Measurements from ENCODE around the gene XRCC4. TPM values are rescaled to one million over a fixed set of nuclear protein-coding genes. Genes with fewer than 3 reads are reported as not detected.
"Not testable (repeated sequence)": the region's sequence is repeated elsewhere in the genome, so short reads cannot be mapped to it uniquely, and the experiment has no call there.

Gene XRCC4
- total RNA-seq, 1 donor from 2014 or later, result 26.5 TPM

DNA sequence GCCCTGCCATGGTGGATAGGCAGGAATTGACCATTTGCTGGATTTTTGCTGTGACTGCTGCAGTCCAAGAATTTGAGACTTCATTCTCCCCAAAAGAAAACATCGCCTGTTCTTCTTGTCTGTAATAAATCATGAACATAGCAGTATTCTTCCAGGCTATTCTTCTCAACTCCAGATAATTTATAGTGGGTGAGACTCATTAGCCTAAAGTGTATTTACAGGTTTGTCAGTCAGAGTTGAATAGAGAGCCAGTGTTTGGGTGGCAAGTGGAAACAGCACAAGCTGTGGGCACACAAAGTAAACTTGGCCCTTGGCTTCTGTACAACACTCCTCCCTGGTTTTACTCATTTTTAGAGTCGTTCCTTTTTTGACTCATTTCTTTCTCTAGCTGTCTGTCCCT is 266.0 kb downstream of the XRCC4 start:
- no peak for DNase-seq (ENCODE audit: low read depth)

DNA sequence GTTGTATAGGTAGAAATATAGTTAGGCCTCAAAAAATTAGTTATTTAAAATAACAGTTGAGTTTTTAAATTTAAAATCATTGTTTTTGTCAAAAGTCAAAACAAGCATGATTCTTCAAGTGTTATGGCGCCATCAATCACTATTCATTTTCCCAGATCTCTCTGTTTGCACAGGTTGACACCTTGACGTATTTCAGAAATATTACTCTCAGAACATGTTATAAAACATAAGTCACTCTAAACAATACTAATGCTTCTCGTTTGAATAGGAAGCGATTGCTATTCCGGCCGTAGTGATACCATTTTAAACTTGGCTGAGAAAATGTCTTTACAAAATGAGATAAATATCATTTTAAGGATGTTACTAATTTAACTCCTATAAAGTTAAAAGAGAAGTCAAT is 268.1 kb downstream of the XRCC4 start:
- DNase-seq (ENCODE audit: low read depth), result no peak

GRCh38 chr5:83348281-83348780 is 271.0 kb downstream of the XRCC4 start:
- no peak for DNase-seq (ENCODE audit: low read depth)

- DNase-seq (ENCODE audit: low read depth), result no peak
Measured at GRCh38 chr5:83353231-83353630, 275.9 kb downstream of the XRCC4 start.

- no peak for DNase-seq (ENCODE audit: low read depth)
Measured at GRCh38 chr5:83353774-83354173, 276.4 kb downstream of the XRCC4 start.

- no peak for DNase-seq (ENCODE audit: low read depth)
Measured at GRCh38 chr5:83354958-83355357, 277.6 kb downstream of the XRCC4 start.

DNA sequence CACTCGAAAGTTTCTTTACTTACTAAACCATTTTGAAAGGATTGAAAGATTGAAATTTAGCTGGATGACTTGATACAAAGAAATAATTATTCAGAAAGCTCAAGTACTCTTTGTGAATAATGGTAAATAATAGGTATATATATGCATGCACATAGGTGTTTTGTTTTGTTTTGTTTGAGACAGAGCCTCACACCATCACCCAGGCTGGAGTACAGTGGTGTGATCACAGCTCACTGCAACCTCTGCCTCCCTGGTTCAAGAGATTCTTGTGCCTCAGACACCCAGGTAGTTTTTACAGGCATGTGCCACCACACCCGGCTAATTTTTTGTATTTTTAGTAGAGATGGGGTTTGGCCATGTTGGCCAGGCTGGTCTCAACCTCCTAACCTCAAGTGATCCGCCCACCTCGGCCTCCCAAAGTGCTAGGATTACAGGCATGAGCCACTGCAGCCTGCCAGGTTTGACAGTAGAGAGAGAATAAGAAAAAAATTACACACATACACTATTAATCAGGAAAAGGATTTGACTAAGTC is 278.2 kb downstream of the XRCC4 start:
- DNase-seq (ENCODE audit: low read depth), result not testable (repeated sequence)

- no peak for DNase-seq (ENCODE audit: low read depth)
Measured at GRCh38 chr5:83357621-83358231, 280.4 kb downstream of the XRCC4 start.

- no peak for DNase-seq (ENCODE audit: low read depth)
Measured at GRCh38 chr5:83360573-83360972, 283.2 kb downstream of the XRCC4 start.

DNA sequence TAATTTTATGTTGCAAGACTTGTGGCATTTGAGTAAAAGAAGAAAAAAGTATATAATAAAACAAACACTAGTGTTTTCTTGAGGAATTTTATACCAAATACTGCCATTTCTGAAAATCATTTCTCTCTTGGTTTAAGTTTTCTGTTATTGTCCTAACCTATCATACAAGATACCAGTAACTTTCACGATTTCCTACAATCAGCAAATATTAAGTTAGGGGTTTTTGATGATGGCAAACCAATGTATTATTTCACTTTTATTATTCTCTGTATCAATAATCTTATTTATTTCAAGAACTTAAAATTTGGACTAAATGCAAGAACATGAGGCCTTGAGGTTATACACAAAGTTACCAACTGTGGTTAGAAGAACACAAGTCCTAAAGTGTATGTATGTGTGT is 285.2 kb downstream of the XRCC4 start:
- no peak for DNase-seq (ENCODE audit: low read depth)

GRCh38 chr5:83363111-83363885 is 286.0 kb downstream of the XRCC4 start:
- no peak for DNase-seq (ENCODE audit: low read depth)

DNA sequence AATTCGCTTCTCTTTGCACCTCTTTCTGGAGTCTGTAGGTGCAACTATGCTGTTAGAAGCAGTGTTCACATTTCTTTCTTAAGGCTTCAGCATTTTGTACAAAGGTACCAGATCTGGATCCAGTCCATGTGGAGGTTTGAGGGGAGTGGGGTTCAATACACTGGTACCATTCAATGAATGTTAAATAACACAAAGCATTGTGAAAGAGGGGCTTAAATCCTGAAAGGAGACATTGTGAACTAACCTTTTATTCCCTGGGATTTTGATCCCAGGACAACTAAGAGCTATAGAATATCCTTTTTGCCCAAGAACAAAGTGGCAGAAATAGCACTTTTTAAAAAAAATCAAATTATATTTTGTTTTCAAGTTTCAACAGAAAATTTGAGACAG is 286.5 kb downstream of the XRCC4 start:
- DNase-seq (ENCODE audit: low read depth), result no peak

DNA sequence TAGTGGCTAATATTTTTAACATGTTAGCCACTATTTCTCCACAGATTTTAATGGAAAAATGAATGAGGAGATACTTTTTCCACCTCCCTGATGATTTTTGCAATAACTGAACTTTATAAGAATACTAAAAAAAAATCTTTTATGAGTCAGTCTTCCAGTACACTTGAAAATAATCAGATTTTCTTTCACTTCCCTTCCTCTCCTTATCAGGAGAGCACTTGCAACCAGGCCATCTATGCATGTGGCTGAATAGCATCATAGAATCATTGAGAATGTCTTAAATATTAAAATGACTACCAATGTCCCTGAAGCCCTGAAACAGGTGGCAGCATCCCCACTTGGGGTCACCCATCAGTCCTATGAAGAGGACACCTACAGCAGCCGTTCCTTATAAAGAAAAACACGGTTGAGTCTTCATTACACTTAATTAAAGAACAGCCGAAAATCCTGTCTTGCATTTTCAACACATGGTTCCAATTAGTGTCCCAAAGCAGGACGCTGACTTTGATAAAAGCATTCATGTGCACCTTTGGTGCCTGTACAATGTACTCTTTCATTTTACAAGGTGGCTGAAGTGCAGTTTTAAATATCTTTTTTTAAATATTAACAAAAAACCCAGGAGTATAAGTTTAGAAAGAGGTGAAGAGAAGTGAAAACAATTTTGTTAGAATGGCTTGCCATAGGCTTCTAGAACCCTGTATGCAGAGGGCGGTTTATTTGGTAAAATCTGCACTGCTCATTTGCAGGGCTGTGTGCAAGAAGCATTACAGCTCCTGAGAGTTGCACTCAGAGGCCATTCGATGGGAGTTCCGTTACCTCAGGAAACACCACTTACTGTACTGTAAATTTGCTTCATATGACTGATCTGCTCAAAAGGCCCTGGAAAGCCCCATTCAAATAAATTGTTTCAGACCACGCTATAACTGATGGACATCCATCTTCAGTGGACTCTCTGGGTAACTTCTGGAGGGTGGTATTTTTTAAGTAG is 287.3 kb downstream of the XRCC4 start:
- DNase-seq (ENCODE audit: low read depth), result no peak

GRCh38 chr5:83368319-83368718 is 291.0 kb downstream of the XRCC4 start:
- DNase-seq (ENCODE audit: low read depth), result peak; percentile 90

DNA sequence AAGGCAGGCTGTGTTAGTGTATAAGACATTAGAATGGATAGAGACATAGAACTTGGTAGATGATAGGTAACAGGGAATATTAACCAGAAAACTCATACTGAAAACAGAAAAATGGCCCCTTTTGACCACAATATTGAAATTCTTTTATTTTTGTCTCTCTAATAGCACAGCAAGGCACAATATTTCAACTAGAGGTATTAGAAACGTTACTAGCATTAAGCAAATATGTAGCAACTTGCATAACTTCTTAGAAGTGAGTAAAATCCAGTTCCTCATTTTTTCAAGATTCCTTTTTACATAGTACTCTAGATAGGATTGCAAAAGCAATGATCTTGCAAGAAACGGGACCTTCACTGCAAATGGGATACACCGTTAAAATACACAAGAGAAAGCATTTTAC is 291.5 kb downstream of the XRCC4 start:
- DNase-seq (ENCODE audit: low read depth), result no peak

- DNase-seq (ENCODE audit: low read depth), result no peak
Measured at GRCh38 chr5:83370957-83371356, 293.6 kb downstream of the XRCC4 start.

DNA sequence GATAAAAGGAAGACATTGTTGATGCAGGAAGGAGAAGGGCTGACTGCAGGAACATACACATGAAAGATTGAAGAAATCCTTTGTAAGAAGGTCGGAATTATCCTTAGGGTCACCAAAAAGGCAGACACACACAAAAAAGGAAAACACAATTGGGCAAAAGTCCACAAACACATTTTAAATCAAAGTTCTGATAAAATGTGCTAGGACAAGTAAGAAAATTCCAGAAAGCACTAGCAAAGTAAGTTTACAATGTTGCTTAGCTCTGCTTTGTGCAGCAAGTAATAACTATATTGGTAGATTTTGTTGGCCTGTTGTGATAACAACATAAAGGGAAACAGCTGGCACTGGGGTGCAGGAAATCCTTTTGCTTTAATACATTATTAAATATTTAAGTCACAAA is 294.4 kb downstream of the XRCC4 start:
- no peak for DNase-seq (ENCODE audit: low read depth)

DNA sequence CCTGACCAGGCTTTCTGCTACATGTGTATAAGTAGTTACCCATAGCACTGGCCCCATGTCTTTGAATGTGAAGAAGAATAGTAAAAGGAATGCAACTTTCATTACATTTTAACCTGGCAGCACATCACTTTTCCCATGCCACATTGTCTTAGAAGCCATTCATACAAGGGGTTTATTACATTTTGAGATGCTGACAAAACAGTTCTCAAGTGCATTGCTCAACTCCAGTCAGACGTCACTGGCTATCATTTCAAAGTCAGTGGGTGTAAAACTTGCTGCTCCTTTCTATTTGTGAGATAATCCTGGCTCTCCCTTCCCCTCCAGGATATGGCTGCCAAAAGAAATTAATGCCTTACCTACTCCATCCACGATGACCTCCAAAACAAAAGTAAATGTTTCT is 297.2 kb downstream of the XRCC4 start:
- no peak for DNase-seq (ENCODE audit: low read depth)

DNA sequence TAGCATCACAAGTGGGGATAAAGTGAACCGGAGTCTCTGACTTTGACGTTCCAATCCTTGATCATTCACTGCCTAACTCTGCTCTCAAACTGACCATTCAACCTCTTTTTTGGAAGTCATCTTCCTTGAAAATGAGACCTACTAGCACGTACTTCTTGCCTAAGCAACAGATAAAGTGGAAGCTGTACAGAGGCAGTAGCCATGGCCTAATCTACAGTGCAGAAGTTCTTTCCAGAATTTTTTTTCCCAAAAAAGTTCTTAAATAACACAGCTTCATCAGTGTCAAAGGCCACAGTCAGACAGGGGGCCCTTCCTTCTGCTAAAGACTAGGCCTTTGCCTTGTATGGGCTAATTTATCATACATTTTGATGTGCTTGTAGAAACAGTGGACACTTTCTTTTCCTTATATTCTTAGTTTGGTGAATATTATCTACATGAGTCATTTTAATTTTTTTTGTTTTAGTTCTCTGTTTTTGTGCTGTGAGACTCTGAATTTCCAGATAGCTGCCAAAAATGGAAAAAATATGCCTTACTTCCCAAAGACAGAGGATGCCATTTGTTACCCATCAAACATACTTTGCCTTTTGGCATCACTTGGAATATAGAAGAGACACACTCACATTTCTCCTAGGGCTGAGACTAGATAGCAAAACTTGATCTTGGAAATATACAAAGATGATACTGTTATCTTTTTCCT is 297.9 kb downstream of the XRCC4 start:
- peak; percentile 47 for DNase-seq (ENCODE audit: low read depth)

GRCh38 chr5:83376461-83376860 is 299.1 kb downstream of the XRCC4 start:
- no peak for DNase-seq (ENCODE audit: low read depth)
